Pancreas (tissue), 10 donors: Measurements from ENCODE around the gene PIWIL1. TPM values are rescaled to one million over a fixed set of nuclear protein-coding genes. Genes with fewer than 3 reads are reported as not detected.

Source experiments
- ATAC-seq, 4 donors: fragments of 200-7000 bp; cut with Tn5 transposase; one replicate each; pipeline versions ENCODE4 v1.8.0 to v1.9.1; 2020; ENCODE audit warnings: mild to moderate bottlenecking in 4 of 4, moderate library complexity in 4 of 4
- DNase-seq, 6 donors: peaks; one replicate each; pipeline ENCODE4 v3.0.0-alpha.2; 2020
- FAIRE-seq: peaks from 2 replicates; lab custom pipeline; 2012; peaks lifted over from hg19 to GRCh38; lab: Jason Lieb, UNC
- H3K27ac ChIP-seq, 4 donors: fragments of 200-600 bp; sonication (generic); 1 replicate in 3 of 4; 2 replicates in 1 of 4; pipeline versions ENCODE4 v1.5.0 to v1.8.0; 2020
- H3K27me3 ChIP-seq, 4 donors: fragments of 200-600 bp; one replicate each; pipeline ENCODE4 v1.8.0; 2021
- H3K36me3 ChIP-seq, 3 donors: fragments of 200-600 bp; sonication (generic) in 1 of 3; one replicate each; pipeline versions ENCODE4 v1.5.0 to v1.8.0; 2020 to 2021
- H3K4me1 ChIP-seq, 3 donors: fragments of 200-600 bp; one replicate each; pipeline ENCODE4 v1.8.0; 2021
- H3K4me3 ChIP-seq, 4 donors: fragments of 200-600 bp; sonication (generic) in 2 of 4; one replicate each; pipeline versions ENCODE4 v1.5.0 to v1.8.0; 2020 to 2021
- H3K9me3 ChIP-seq, 4 donors: fragments of 200-600 bp; one replicate each; pipeline ENCODE4 v1.8.0; 2021
- WGBS, 2 donors: extraction: QIAGEN DNeasy Blood & Tissue Kit; methylation state at CpG; one replicate each; pipeline ENCODE4 v1.1.7; 2013; 5-methylcytosine and 5-hydroxymethylcytosine counted together
- intact Hi-C, 3 donors: fragments of 100-400 bp; cut with DNase I; formaldehyde crosslinking; loops; one replicate each; pipeline versions ENCODE4 v1.11.1 to v1.14.2; 2022
- polyA plus RNA-seq, 2 donors: library from polyadenylated mRNA; stranded (reverse); fragments of 200-250 nt; gene quantifications; one replicate each; pipeline ENCODE4 v1.2.3, GENCODE V29; 2013
- total RNA-seq, 6 donors: library from RNA; stranded (reverse); fragmentation: NEBNext Ultra II Directional in 4 of 6; extraction: Animal tissue kit (Norgen Biotek cat#: 25700) in 4 of 6; gene quantifications; one replicate each; pipeline versions ENCODE4 v1.2.1 to v1.2.4, GENCODE V29; 2021 to 2023
- TF ChIP-seq, protein P1 (sequence below), 4 donors: fragments of 200-600 bp; sonication (generic) in 3 of 4; IDR thresholded peaks; one replicate each; pipeline versions ENCODE4 v1.5.0 to v1.8.0; 2021; ENCODE audit warnings: antibody characterized with exemption in 4 of 4
- donor health status: healthy with polysubstance abuse.
- donor health status: DM: no; HTN: no; CAD: no; lungs with moderate emphysema.
- donor health status: DM: no; HTN: no; CAD: no.
- donor health status: control.
- donor health status: control.
- donor health status: Bipolar disorder and iron deficiency.
- donor health status: DM: yes; HTN: yes; CAD: no.
- donor health status: DM: no; HTN: no; CAD: no.
- donor health status: DM: no; HTN: no; CAD: no.
- donor health status: DM: yes; HTN: yes; CAD: no.

PIWIL1 gene
- total and polyA plus RNA-seq, 8 donors = not detected

DNA sequence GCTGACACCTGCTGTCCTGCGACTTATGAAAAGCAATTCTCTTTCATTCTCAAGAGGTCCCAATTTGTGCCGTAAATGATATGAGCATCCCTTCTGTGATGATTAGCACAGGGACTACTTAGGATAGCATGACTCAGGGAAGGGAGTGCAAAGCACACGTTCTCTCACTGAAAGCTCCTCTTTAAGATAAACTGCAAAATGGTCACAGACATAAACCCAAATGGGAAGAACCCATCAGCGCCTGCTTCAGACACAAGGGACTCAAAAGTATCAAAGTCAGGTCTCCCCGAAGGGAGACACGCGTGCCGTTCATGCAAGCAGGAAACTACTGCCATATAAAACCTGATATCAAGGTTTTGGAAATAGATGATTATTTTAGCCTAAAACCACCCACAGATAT is 33.9 kb upstream of the PIWIL1 start:
- H3K36me3 ChIP-seq = no peaks in the 10 kb centered on the region
- 70 to 81% methylated on average over 8 of the region's 8 CpGs for WGBS, 2 donors
- no peak for ATAC-seq
- DNase-seq = no peak
- FAIRE-seq = no peak
- intact Hi-C loops = no loop called here
- H3K27ac ChIP-seq = no peak overlapping the region
- TF ChIP-seq, protein P1, sequence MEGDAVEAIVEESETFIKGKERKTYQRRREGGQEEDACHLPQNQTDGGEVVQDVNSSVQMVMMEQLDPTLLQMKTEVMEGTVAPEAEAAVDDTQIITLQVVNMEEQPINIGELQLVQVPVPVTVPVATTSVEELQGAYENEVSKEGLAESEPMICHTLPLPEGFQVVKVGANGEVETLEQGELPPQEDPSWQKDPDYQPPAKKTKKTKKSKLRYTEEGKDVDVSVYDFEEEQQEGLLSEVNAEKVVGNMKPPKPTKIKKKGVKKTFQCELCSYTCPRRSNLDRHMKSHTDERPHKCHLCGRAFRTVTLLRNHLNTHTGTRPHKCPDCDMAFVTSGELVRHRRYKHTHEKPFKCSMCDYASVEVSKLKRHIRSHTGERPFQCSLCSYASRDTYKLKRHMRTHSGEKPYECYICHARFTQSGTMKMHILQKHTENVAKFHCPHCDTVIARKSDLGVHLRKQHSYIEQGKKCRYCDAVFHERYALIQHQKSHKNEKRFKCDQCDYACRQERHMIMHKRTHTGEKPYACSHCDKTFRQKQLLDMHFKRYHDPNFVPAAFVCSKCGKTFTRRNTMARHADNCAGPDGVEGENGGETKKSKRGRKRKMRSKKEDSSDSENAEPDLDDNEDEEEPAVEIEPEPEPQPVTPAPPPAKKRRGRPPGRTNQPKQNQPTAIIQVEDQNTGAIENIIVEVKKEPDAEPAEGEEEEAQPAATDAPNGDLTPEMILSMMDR (IDR thresholded peaks at IDR 0.05) = no peak
- H3K27me3 ChIP-seq = no peaks in the 10 kb centered on the region
- H3K9me3 ChIP-seq = no peaks in the 10 kb centered on the region
- no peak overlapping the region for H3K4me3 ChIP-seq
- no peaks in the 10 kb centered on the region for H3K4me1 ChIP-seq

DNA sequence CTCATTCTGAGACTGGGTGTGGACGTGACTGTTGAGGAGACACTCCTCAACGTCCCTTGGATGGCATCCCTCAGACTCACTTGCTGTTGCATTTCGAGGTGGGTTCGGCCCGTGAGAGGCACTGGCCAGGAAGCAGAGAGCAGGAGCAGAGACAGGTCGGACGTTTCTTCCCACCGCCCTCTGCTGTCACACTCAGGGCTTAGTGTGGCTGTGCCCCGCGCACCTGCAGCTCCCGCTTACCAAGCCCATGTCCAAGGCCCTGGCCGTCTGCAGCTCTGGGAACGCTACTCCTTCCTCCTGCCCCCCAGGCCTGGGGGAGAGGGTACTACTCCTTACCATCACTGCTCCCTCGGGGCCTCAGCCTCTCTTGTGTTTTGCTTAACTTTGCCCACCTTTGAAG is 29.8 kb upstream of the PIWIL1 start:
- H3K4me3 ChIP-seq = no peak overlapping the region
- no peak overlapping the region for H3K27ac ChIP-seq
- FAIRE-seq = no peak
- intact Hi-C loops = no loop called here
- no peaks in the 10 kb centered on the region for H3K27me3 ChIP-seq
- WGBS, 2 donors = 67% methylated on average over 14 of the region's 14 CpGs
- TF ChIP-seq, protein P1 (IDR thresholded peaks at IDR 0.05) = no peak
- no peaks in the 10 kb centered on the region for H3K36me3 ChIP-seq
- no peaks in the 10 kb centered on the region for H3K4me1 ChIP-seq
- no peak for DNase-seq
- no peaks in the 10 kb centered on the region for H3K9me3 ChIP-seq
- ATAC-seq = no peak

DNA sequence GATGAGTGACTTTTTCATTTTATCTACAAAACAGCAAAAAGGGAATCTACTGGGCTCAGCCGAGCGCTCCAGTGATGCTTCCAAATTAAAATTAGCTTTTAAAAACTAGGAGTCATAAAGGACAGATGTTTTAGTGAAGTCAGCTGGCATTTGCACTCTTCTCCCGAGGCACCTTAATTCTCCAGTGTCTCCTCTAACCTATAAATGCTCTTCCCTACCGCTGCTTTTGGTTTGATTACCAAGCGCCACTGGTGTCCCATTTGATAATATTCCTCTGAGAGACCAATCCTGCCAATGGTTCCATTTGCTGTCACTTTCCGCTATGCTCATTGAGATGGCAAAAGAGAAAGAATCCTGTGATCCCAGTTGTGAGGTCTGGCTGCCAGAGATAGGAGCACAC is 29.3 kb upstream of the PIWIL1 start:
- no peaks in the 10 kb centered on the region for H3K9me3 ChIP-seq
- intact Hi-C loops = no loop called here
- H3K4me3 ChIP-seq = no peak overlapping the region
- no peak for FAIRE-seq
- no peaks in the 10 kb centered on the region for H3K27me3 ChIP-seq
- TF ChIP-seq, protein P1 (IDR thresholded peaks at IDR 0.05) = no peak
- 74 to 83% methylated on average over 6 of the region's 6 CpGs for WGBS, 2 donors
- H3K4me1 ChIP-seq = no peaks in the 10 kb centered on the region
- no peak for DNase-seq
- no peak for ATAC-seq
- no peaks in the 10 kb centered on the region for H3K36me3 ChIP-seq
- H3K27ac ChIP-seq = no peak overlapping the region

DNA sequence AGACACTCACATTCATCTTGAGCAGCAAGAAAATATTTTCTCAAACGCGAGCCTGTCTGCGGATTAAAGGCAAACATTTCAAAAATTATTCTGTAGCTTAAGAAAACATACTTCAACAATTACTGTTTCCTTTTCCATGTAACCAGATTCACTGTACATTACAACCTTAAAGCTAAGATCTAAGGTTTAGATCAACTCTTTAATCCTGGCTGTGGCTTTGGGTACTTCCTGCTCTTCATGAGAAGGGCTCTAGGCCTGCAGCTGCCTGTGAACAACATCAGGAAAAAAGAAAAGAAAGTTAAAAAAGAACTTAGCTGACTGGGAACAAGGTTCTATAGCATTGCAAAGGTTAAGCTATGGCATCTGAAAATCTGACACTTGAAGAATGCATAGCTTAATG is 21.4 kb upstream of the PIWIL1 start:
- TF ChIP-seq, protein P1 (IDR thresholded peaks at IDR 0.05) = no peak
- FAIRE-seq = no peak
- ATAC-seq = no peak
- Histone ChIP-seq H3K27ac (no peak overlapping the region), H3K4me3 (no peak overlapping the region), H3K27me3 (no peaks in the 10 kb centered on the region), H3K36me3 (no peaks in the 10 kb centered on the region), H3K4me1 (no peaks in the 10 kb centered on the region), H3K9me3 (no peaks in the 10 kb centered on the region)
- no peak for DNase-seq
- intact Hi-C loops = no loop called here
- 70 to 76% methylated on average over 3 of the region's 3 CpGs for WGBS, 2 donors

DNA sequence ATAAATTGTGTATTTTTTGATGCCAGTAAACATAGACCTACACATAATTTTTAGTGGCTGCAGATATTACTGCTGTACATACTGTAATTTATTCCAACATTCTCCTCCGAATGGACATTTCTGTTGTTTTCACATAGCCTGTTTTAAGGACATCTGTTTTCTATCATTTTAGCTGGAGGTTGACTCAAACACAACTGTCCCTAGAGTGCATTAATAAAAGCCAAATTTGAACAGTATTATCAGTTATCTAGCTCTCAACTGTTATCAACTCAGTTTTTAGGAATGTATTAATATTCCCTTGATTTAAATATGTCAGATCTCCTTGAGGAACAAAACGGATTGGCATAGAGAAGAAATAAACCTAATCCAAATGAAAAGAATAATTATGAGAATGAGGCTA is 17.2 kb upstream of the PIWIL1 start:
- FAIRE-seq (no peak), ATAC-seq (no peak), DNase-seq (no peak)
- intact Hi-C loops = no loop called here
- no peaks in the 10 kb centered on the region for H3K9me3 ChIP-seq
- TF ChIP-seq, protein P1 (IDR thresholded peaks at IDR 0.05) = no peak
- no peak overlapping the region for H3K4me3 ChIP-seq
- no peak overlapping the region for H3K27ac ChIP-seq
- H3K4me1 ChIP-seq = no peaks in the 10 kb centered on the region
- H3K36me3 ChIP-seq = no peaks in the 10 kb centered on the region
- 44 to 52% methylated on average over 2 of the region's 2 CpGs for WGBS, 2 donors
- H3K27me3 ChIP-seq = peaks cover 0 to 6% (median 0%) of the 10 kb centered on the region in 4 donors
